Suprapubic skin (tissue), 4 donors: ENCODE data around the gene AUTS2.

Experiments
- POLR2A ChIP-seq, 2 donors: fragments of 450-650 bp; IDR thresholded peaks; one replicate each; pipeline ENCODE4 v1.6.1; 2017; ENCODE audit warnings: antibody characterized with exemption in 2 of 2, mild to moderate bottlenecking in 2 of 2, moderate library complexity in 2 of 2
- POLR2AphosphoS5 ChIP-seq, 3 donors: sonication (generic); formaldehyde crosslinking; IDR thresholded peaks; one replicate each; pipeline ENCODE4 v1.6.1; 2017; ENCODE audit warnings: antibody characterized with exemption in 3 of 3
- TF ChIP-seq, protein P1 (sequence below), 2 donors: fragments of 200-600 bp in 1 of 2; fragments of 450-650 bp in 1 of 2; sonication (generic) in 1 of 2; IDR thresholded peaks; one replicate each; pipeline ENCODE4 v1.5.1; 2016 to 2019; ENCODE audit warnings: antibody characterized with exemption in 2 of 2, mild to moderate bottlenecking in 1 of 2, moderate library complexity in 1 of 2

DNA sequence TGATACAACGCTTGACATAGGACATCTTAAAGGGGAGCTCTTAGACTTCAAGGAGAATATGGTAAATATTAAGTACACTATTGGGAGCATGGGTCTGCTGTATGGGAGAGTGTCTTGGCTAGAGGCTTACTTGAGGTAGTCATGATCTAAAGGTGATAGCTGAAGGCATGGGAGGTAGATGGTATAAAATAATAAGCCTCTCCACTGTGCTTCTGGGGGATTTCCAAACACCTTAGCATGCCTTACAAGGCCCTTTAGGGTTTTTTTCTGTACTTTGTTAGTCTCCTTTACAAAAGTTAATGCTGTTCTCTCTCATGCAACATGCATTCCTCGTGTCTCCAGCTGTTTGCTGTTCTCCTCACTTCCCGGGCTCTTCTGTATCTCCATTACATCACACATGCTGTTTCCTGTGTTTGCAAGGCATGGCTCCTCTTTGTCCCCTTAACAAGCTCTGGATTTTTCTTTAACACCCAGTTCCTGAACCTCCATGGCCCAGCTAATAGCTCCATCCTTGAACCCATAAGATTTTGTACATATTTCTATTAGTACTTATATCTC, 449.7 kb downstream of the AUTS2 start:
- TF ChIP-seq, protein P1, sequence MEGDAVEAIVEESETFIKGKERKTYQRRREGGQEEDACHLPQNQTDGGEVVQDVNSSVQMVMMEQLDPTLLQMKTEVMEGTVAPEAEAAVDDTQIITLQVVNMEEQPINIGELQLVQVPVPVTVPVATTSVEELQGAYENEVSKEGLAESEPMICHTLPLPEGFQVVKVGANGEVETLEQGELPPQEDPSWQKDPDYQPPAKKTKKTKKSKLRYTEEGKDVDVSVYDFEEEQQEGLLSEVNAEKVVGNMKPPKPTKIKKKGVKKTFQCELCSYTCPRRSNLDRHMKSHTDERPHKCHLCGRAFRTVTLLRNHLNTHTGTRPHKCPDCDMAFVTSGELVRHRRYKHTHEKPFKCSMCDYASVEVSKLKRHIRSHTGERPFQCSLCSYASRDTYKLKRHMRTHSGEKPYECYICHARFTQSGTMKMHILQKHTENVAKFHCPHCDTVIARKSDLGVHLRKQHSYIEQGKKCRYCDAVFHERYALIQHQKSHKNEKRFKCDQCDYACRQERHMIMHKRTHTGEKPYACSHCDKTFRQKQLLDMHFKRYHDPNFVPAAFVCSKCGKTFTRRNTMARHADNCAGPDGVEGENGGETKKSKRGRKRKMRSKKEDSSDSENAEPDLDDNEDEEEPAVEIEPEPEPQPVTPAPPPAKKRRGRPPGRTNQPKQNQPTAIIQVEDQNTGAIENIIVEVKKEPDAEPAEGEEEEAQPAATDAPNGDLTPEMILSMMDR (IDR thresholded peaks at IDR 0.05), result no peak
- no peak for TF ChIP-seq POLR2A (IDR thresholded peaks at IDR 0.05)
- no peak for TF ChIP-seq POLR2AphosphoS5 (IDR thresholded peaks at IDR 0.05)
